Right cardiac atrium (tissue), 5 donors: ENCODE data around the gene ARHGAP27. TPM values are rescaled to one million over a fixed set of nuclear protein-coding genes. Genes with fewer than 3 reads are reported as not detected.

Experiments
- ATAC-seq, 2 donors: fragments of 200-7000 bp; cut with Tn5 transposase; one replicate each; pipeline versions ENCODE4 v1.8.0 to v1.9.1; 2020; ENCODE audit warnings: moderate library complexity in 2 of 2, mild to moderate bottlenecking in 1 of 2
- DNase-seq, 3 donors: peaks; one replicate each; pipeline ENCODE4 v3.0.0-alpha.2; 2020
- H3K27ac ChIP-seq: one replicate; pipeline ENCODE4 v1.5.1; 2013; ENCODE audit warnings: mild to moderate bottlenecking, low read length, control low read depth, moderate library complexity
- H3K27me3 ChIP-seq: one replicate; pipeline ENCODE4 v1.6.1; 2013; ENCODE audit not compliant: control insufficient read depth, insufficient read depth
- H3K4me1 ChIP-seq: one replicate; pipeline ENCODE4 v1.6.1; 2013; ENCODE audit warnings: low read length; ENCODE audit not compliant: control insufficient read depth, insufficient read depth
- H3K4me3 ChIP-seq: one replicate; pipeline ENCODE4 v1.5.1; 2013; ENCODE audit warnings: low read length, control low read depth
- H3K9me3 ChIP-seq: one replicate; pipeline ENCODE4 v1.6.1; 2013; ENCODE audit warnings: low read length; ENCODE audit not compliant: control insufficient read depth
- WGBS: extraction: QIAGEN DNeasy Blood & Tissue Kit; methylation state at CpG from one replicate; pipeline ENCODE4 v1.1.7; 2013; 5-methylcytosine and 5-hydroxymethylcytosine counted together
- intact Hi-C, 4 donors: fragments of 100-400 bp; cut with DNase I; formaldehyde crosslinking; loops; one replicate each; pipeline versions ENCODE4 v1.11.0 to v1.14.0; 2022 to 2023
- polyA plus RNA-seq: library from polyadenylated mRNA; stranded (reverse); fragments of 200-250 nt; gene quantifications from one replicate; pipeline ENCODE4 v1.2.3, GENCODE V29; 2013
- total RNA-seq, 4 donors: library from RNA; stranded (reverse); fragmentation: NEBNext Ultra II Directional; extraction: Animal tissue kit (Norgen Biotek cat#: 25700); gene quantifications; one replicate each; pipeline ENCODE4 v1.2.1, GENCODE V29; 2021
- donor health status: healthy with polysubstance abuse.
- donor health status: DM: no; HTN: yes; CAD: no.
- donor health status: DM: no; HTN: no; CAD: no.
- donor health status: DM: no; HTN: yes; CAD: no; lungs with severe emphysema.
- donor health status: DM: yes; HTN: yes; CAD: no.

Gene ARHGAP27
- total and polyA plus RNA-seq, 5 donors, result 25.1 to 32.0 (median 26.8) TPM

DNA sequence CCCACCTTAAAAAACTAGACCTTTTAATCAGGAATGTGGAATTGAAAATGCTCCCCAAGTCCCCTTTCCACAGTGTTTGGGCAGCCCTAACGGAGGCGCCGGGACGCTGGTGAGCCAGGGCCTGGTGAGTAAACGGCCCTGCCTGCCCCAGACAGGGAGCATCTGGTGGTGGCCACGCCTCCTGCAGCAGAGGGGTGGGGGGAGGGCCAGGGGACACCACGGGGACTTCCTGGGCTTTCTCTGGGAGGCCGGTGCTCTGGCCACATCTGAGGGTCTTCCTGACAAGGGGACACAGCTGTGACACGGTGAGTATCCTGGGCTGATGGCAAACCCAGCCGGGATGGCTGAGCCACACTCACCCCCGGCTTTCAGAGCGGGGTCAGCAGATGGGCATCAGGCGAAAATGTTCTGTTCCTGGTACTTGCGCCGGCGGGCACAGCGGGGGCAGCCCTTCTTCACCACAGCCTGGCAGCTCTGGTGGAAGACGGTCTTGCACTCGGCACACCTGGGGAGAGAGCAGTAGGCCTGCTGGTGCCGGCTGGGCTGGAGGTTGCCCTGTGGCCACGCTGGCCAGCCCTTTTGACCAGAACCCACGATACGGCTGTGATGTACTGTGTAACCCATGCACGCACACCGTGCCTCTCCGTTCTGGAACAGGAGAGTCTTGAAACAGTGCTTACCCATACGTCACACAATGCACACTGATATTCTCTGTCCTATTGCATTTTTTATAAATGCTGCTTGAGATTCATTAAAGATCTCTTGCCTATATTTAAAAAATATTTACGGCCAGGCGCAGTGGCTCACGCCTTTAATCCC is 5.0 kb upstream of the ARHGAP27 start:
- Histone ChIP-seq H3K4me1 (peaks cover 2% of the 10 kb centered on the region), H3K9me3 (no peaks in the 10 kb centered on the region), H3K4me3 (no peak overlapping the region), H3K27ac (no peak overlapping the region), H3K27me3 (no peaks in the 10 kb centered on the region)
- no peak for ATAC-seq
- no peak for DNase-seq
- intact Hi-C loops, result no loop called here
- 86% methylated on average over 30 of the region's 30 CpGs for WGBS

- 89% methylated on average over 23 of the region's 23 CpGs for WGBS
- ATAC-seq (no peak), DNase-seq (no peak)
- peaks cover 2% of the 10 kb centered on the region for H3K4me1 ChIP-seq
- H3K27me3 ChIP-seq, result no peaks in the 10 kb centered on the region
- H3K9me3 ChIP-seq, result no peaks in the 10 kb centered on the region
- intact Hi-C loops, result no loop called here
- H3K27ac ChIP-seq, result no peak overlapping the region
- H3K4me3 ChIP-seq, result no peak overlapping the region
Measured at GRCh38 chr17:45436625-45437464, 4.2 kb upstream of the ARHGAP27 start.

GRCh38 chr17:45436161-45436560 is 3.5 kb upstream of the ARHGAP27 start:
- intact Hi-C loops, result no loop called here
- WGBS, result 96% methylated on average over 10 of the region's 10 CpGs

GRCh38 chr17:45435481-45435880 is 2.8 kb upstream of the ARHGAP27 start:
- Histone ChIP-seq H3K9me3 (no peaks in the 10 kb centered on the region), H3K27me3 (no peaks in the 10 kb centered on the region), H3K4me3 (no peak overlapping the region), H3K27ac (no peak overlapping the region), H3K4me1 (peaks cover 2% of the 10 kb centered on the region)
- WGBS, result 75% methylated on average over 5 of the region's 5 CpGs
- ATAC-seq (no peak), DNase-seq (no peak)
- intact Hi-C loops, result no loop called here

More at GRCh38 chr17:45436161-45436560, 3.5 kb upstream of the ARHGAP27 start:
- no peak overlapping the region for H3K4me3 ChIP-seq
- H3K9me3 ChIP-seq, result no peaks in the 10 kb centered on the region
- no peak for ATAC-seq
- peaks cover 2% of the 10 kb centered on the region for H3K4me1 ChIP-seq
- DNase-seq, result no peak
- no peak overlapping the region for H3K27ac ChIP-seq
- no peaks in the 10 kb centered on the region for H3K27me3 ChIP-seq

DNA sequence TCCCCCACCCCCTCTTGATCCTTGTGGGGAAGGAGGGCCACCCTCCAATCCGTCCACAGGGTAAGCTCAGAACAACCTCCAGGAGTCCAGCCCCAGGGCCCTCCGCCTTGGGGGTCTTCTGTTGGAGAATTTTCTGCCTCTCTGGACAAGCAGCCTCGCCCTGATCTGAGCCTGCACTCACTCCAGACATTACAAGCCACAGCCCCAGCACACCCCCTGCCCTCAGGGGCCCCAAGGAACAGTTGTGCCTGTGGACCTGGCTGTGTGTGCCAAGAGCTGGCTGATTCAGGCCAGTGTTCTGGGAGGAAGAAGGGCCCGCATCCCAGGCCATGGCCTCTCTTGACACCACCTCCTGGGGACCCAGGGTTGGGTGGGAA is 477 bp upstream of the ARHGAP27 start:
- no peak overlapping the region for H3K4me3 ChIP-seq
- H3K27ac ChIP-seq, result peak overlapping the region; percentile 2
- ATAC-seq (peak in 1 of 2 donors; percentile 1), DNase-seq (no peak)
- peaks cover 2% of the 10 kb centered on the region for H3K4me1 ChIP-seq
- H3K9me3 ChIP-seq, result no peaks in the 10 kb centered on the region
- intact Hi-C loops, result no loop called here
- H3K27me3 ChIP-seq, result no peaks in the 10 kb centered on the region
- whole genome bisulfite sequencing, result 69% methylated on average over 4 of the region's 4 CpGs

DNA sequence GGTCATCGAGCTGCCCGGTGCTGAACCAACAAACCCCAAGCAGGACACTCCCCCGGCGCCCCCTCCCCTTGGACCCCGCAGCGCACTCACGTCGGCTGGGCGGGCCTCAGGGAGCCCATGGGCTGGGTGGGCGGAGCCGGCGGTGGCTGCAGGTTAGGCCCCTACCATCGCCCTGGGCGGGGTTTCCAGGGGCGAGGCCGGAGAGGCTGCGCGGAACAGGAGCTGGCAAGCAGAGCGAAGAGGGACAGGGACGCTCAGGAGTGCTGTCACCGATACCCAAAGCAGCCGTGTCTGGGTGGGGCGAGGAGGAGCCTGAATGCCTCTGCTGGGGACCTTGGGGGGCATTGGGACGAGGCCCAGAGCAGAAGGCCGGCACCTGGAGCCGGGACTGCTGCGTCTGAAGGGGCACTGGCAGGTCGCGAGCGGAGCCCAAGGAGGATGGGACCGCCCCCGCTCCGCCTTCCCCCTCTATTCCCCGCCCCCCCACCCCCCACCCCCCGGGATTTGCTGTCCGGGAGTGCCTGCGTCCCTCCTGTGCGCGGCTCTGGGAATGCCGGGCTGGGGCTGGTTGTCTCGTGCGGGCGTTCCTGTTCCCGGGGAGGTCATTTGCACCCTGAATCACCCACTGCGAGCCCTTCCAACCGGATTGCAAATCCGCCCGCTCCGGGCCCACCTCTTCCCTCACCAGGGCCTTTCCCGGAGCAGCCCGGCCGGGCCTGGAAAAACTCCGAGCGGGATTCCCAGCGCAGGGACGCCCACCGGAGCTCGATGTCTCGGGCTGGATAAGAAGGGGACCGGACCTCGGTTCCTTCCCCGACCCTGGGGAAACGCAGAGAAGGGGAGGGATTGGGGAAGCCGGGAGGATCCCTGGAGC is 902 bp downstream of the ARHGAP27 start:
- peak overlapping the region; percentile 50 for H3K4me3 ChIP-seq
- ATAC-seq, result peak; percentile 50 to 61
- peak; percentile 75 to 89 (median 88) for DNase-seq
- H3K27me3 ChIP-seq, result no peaks in the 10 kb centered on the region
- intact Hi-C loops, result no loop called here
- H3K4me1 ChIP-seq, result peaks cover 2% of the 10 kb centered on the region
- no peaks in the 10 kb centered on the region for H3K9me3 ChIP-seq
- under 1% methylated on average over 64 of the region's 64 CpGs for WGBS
- H3K27ac ChIP-seq, result peak overlapping the region; percentile 68

- DNase-seq (peak in 1 of 3 donors; percentile 66), ATAC-seq (no peak)
- Histone ChIP-seq H3K27me3 (no peaks in the 10 kb centered on the region), H3K4me3 (peak overlapping the region; percentile 50), H3K9me3 (no peaks in the 10 kb centered on the region), H3K27ac (no peak overlapping the region), H3K4me1 (peaks cover 2% of the 10 kb centered on the region)
- WGBS, result 18% methylated on average over 47 of the region's 47 CpGs
- intact Hi-C loops, result no loop called here
Measured at GRCh38 chr17:45430738-45431530, 1.7 kb downstream of the ARHGAP27 start.

- no peaks in the 10 kb centered on the region for H3K9me3 ChIP-seq
- intact Hi-C loops, result no loop called here
- peak in 2 of 3 donors; percentile 51 to 72 for DNase-seq
- H3K4me1 ChIP-seq, result peaks cover 2% of the 10 kb centered on the region
- H3K4me3 ChIP-seq, result no peak overlapping the region
- H3K27me3 ChIP-seq, result no peaks in the 10 kb centered on the region
- no peak overlapping the region for H3K27ac ChIP-seq
- ATAC-seq, result no peak
- 40% methylated on average over 68 of the region's 68 CpGs for WGBS
Measured at GRCh38 chr17:45430006-45430737, 2.5 kb downstream of the ARHGAP27 start.

GRCh38 chr17:45429339-45430005 is 3.2 kb downstream of the ARHGAP27 start:
- H3K9me3 ChIP-seq, result no peaks in the 10 kb centered on the region
- ATAC-seq (no peak), DNase-seq (peak in 1 of 3 donors; percentile 54)
- intact Hi-C loops, result no loop called here
- H3K27me3 ChIP-seq, result no peaks in the 10 kb centered on the region
- H3K27ac ChIP-seq, result no peak overlapping the region
- peaks cover 2% of the 10 kb centered on the region for H3K4me1 ChIP-seq
- no peak overlapping the region for H3K4me3 ChIP-seq
- WGBS, result 38% methylated on average over 82 of the region's 82 CpGs
